Midbrain (tissue), 1 donor: ENCODE measurements around the gene SEMA3E.
"Not testable (repeated sequence)": the region's sequence is repeated elsewhere in the genome, so short reads cannot be mapped to it uniquely, and the experiment has no call there.

Source experiments
- DNase-seq: peaks from one replicate; lab custom pipeline; 2025; lab: John Stamatoyannopoulos, UW

Gene SEMA3E

GRCh38 chr7:83559887-83560286 lies 89.1 kb downstream of the SEMA3E start:
- DNase-seq, result no peak

DNA sequence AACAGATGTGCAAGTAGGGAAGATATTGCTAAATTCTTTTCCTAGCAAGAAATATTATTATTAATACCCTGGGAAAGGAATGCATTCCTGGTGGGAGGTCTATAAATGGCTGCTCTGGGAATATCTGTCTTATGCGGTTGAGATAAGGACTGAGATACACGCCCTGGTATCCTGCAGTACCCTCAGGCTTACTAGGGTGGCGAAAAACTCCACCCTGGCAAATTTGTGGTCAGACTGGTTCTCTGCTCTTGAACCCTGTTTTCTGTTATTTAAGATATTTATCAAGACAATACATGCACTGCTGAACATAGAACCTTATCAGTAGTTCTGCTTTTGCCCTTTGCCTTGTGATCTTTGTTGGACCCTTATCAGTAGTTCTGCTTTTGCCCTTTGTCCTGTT lies 96.4 kb downstream of the SEMA3E start:
- DNase-seq, result not testable (repeated sequence)

DNA sequence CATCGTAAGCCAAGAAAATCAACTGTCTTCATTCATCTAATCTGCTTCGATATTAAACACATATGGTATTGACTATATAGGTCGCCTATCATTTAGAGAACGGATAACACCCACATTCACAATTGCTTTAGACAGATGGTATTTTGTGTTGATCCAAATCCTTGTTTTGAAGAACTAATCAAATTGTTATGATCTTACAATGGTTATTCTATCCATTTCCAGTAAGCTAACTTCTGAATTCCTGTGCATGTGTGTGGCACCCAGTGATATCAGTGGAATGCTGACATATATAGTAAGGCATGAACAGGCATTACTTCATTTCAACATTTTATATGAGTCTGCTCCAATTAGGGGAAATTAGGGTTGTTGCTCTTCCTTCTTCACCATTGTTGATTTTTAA lies 98.8 kb downstream of the SEMA3E start:
- DNase-seq, result no peak

GRCh38 chr7:83548250-83548649 lies 100.7 kb downstream of the SEMA3E start:
- DNase-seq, result no peak

- DNase-seq, result no peak
Measured at GRCh38 chr7:83547526-83547925, 101.4 kb downstream of the SEMA3E start.

DNA sequence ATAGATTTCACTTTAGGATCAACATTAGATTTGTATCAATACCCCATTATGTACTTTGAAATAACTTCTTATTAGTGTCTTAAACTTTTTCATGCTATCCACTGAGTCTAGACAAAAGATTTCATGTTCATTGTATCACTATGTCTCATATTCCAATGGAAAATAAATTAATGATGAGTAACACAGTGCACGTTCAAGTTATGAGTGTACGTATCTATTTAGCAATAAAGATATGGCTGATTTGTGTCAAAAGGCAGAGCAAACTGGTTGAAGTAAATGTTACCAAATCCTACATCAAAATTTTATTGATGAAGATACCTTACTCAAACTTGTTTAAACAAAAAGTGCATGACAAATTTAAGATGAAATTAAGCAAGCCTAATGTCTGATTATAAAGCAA lies 102.4 kb downstream of the SEMA3E start:
- DNase-seq, result no peak

DNA sequence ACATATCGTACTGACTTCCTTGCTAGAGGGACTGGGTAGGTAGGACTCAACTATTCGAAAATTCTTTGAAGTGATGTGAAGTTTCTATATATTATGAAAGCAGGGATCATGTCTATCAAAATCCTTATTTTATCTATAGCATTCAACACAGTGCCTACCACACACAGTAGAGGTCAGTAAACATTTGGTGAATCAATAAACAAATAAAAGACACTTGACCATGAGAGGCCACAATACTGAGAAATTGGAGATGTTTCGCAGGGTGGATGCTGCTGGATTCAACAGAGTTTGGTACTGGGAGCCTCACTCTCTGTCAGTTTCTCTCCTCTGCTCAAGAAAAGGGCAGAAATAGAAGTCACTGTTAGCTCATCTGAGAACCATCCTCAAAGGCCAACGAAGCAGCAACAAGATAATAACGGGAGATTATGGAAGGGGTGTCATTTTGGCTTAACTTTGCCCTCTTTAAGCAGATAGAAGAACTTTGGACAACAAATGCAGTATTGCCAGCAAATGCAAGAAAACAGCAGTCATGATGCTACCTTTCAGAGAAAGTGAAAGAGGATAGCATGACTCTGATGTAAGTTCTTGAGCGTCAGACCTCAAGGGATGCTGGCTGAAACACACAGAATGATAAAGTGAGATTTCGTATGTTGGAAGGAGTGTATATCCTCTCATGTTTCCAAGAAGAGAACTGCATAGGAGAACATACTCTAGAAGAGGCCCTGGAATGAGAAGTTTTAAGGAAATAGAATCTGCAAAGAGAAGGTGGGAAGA lies 107.6 kb downstream of the SEMA3E start:
- DNase-seq, result no peak

DNA sequence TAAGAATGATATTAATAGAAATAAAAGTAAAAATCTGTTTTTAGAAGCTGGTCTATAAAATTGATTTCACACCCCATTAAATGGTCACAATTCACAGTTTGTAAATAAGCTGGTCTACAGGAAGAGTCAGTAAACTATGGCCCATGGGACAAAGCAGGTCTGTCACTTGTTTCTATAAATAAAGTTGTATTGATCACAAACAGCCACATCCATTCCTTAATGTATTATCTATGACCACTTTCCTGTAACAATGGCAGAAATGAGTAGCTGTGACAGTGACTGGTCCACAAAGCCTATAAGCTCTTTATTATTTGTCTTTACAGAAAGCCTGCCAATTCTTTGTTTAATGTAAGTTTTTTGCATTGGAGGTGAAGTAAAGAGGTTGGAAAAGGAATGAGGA lies 114.5 kb downstream of the SEMA3E start:
- DNase-seq, result no peak

DNA sequence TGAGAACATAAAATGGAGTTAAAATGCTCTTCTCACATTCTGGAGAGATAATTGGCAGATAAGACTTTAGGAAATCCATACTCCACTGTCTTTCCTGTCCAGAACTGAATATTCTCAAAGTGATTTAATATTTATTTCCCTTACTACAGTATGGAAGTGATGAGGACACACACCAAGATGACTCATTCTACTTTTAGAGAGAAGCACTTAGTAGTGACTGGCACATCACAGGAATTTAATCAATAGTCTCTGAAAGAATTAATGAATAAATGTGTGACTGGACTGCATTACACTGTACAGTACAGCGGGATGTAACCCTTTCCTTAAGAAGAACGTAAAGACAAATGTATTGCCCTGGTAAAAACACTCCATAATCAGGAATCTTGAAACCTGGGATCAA lies 116.7 kb downstream of the SEMA3E start:
- DNase-seq, result no peak

- DNase-seq, result no peak
Measured at GRCh38 chr7:83531766-83532165, 117.2 kb downstream of the SEMA3E start.

GRCh38 chr7:83528925-83529423 lies 120.0 kb downstream of the SEMA3E start:
- no peak for DNase-seq

GRCh38 chr7:83524277-83525075 lies 124.5 kb downstream of the SEMA3E start:
- no peak for DNase-seq

DNA sequence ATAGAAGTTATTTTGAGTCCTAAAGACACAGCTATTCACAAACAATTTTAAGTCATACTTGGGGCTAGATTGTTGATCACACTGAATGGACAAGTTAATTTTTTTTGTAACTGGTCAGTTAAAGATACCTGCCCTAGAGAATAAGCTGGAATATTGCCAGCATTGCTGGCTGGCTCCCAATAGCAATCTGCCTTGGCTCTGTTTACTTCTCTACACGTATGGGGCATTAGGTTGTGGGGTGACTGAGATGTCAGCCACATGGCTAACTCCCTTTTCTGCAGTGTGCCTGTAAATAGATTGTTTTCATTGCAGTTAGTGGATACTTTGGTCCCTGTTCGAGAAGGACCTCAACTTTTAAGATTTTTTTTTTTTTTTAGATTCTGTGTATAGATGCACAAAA lies 128.2 kb downstream of the SEMA3E start:
- no peak for DNase-seq

GRCh38 chr7:83519240-83519639 lies 129.7 kb downstream of the SEMA3E start:
- DNase-seq, result no peak

- DNase-seq, result no peak
Measured at GRCh38 chr7:83517035-83517700, 131.8 kb downstream of the SEMA3E start.

DNA sequence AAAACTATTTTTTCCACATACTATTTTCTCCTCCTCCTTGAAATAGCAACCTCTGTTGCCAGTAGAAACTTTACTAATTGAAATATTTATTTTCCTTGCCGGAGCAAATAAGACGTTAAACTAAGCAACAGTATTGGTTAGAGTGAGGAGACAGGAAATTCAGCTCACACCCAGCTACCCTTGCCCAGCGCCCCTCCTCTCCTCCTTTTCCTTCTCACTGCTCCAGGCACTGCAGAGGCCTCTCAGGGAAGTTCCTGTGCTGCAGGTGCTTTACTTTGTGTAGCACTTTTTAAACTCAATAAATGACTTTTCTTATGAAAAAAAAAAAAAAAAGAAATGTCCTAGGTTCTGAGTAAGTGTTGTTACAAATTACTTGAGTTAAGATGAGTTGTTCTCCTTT lies 134.0 kb downstream of the SEMA3E start:
- DNase-seq, result no peak

DNA sequence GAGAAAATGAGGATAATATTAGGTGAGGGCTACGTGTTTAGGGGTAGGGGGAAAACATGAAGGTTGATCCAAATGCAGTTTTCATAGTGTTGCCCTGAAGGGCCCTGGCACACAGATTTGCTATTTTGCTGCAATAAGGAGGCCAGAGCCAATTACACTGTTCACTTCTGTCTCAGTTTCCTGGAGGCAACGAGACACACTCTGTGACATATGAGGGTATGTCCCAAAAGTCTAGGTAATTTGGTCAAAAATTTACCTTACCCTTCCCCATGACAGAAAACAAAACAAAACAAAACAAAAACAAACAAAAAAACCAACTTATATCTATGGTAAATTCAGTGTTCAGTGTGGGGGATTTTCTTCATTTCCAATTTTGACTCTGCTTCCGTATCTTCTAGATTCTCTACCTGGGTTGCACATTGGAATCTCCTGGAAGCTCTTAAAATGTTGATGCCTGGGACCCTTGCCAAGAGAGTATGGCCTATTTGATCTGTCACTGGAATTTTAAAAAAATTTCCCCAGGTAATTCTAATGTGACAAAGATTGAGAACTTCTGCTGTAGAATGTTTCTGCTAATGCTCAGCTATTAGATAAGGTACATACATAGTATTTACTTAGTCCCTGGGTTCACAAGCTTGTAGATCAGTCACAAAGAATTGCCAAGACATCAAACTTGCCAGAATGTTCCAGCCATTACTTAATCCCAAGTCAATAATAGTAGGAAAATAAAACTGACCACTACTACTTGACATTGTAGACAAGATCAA lies 139.5 kb downstream of the SEMA3E start:
- no peak for DNase-seq

DNA sequence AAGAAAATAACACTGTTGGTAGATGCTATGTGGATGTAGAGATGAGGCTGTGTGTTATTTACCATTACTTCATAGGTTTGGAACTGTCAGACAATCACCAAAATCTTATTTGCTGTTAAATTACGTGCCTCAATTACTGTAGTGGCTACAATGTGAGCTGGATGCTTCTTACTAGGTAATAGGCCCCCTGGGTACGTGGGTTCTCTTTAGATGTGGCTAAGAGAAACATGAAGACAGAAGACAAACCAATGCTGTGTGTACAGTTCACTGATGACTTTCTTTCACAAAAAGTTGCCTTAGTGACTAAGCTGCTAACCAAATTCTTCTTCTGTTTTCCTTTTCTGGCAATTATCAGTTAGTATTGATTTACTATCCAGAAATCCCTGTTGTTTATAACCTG lies 144.6 kb downstream of the SEMA3E start:
- no peak for DNase-seq

GRCh38 chr7:83502636-83503035 lies 146.3 kb downstream of the SEMA3E start:
- no peak for DNase-seq

GRCh38 chr7:83494683-83495082 lies 154.3 kb downstream of the SEMA3E start:
- DNase-seq, result no peak

- DNase-seq, result no peak
Measured at GRCh38 chr7:83492802-83493201, 156.1 kb downstream of the SEMA3E start.

DNA sequence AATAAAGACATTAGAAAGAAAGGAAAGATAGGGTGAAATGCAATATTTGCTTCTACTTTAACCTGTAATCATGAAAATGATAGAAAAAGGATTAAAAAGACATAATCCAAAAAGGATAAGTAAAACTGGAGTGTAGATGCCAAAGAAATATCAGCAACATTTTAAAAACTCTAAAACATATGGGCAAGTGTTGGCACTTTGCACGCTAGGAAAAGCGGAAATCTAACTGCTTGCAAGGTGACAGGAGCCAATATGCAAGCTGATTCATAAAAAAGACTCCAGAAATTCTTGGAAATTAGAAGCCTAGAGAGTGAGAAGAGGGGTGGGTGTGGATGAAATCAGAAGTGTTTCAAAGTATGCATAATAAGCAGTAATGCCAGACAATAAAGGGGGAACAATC lies 161.1 kb downstream of the SEMA3E start:
- DNase-seq, result no peak
